ENCODE measurements around the gene PPP1R17.
A peak's percentile ranks its signal among the peaks of the same experiment; 100 is the strongest.

Gene PPP1R17

DNA sequence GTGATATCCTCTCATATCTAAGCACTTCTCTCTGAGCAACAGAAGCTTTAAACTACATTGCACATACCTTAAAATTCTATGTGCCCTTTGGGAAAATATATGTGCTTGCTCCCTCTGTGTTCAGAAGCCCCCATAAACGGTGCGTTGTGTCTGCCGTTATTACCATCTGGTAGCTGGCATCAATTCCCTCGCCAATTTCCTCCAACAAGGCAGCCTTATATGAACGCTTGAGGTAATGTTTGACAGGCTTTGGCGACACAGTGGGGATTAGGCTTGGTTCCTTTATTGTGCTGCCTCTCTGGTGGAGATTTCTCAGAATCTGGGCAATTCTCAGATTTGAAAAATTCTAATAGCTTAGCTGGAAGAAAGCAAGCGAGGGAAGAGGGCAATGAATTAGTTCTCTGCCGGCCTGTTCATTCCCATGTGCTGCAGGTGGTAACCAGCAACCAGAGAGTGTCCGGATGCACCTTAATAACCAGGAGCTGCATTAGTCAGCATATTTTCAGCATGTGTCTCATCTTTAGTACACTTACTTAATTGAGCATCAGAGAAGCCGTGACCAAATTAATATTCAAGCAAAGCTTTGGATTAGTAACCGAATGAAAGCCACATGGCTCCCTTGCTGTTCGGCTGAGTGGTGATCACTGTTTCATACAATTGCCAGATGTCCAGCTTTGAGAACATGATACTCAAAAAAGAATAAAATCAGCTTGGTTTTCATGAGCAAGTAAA lies 7.3 kb upstream of the PPP1R17 start:
- H3K4me3 ChIP-seq (ENCODE audit: low read depth, low read length), result no peak overlapping the region
- TF ChIP-seq, protein P1, sequence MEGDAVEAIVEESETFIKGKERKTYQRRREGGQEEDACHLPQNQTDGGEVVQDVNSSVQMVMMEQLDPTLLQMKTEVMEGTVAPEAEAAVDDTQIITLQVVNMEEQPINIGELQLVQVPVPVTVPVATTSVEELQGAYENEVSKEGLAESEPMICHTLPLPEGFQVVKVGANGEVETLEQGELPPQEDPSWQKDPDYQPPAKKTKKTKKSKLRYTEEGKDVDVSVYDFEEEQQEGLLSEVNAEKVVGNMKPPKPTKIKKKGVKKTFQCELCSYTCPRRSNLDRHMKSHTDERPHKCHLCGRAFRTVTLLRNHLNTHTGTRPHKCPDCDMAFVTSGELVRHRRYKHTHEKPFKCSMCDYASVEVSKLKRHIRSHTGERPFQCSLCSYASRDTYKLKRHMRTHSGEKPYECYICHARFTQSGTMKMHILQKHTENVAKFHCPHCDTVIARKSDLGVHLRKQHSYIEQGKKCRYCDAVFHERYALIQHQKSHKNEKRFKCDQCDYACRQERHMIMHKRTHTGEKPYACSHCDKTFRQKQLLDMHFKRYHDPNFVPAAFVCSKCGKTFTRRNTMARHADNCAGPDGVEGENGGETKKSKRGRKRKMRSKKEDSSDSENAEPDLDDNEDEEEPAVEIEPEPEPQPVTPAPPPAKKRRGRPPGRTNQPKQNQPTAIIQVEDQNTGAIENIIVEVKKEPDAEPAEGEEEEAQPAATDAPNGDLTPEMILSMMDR (IDR thresholded peaks at IDR 0.05; ENCODE audit: insufficient read depth, low read depth, low read length, missing control alignments), result no peak
- DNase-seq (ENCODE audit: low read depth), result no peak

DNA sequence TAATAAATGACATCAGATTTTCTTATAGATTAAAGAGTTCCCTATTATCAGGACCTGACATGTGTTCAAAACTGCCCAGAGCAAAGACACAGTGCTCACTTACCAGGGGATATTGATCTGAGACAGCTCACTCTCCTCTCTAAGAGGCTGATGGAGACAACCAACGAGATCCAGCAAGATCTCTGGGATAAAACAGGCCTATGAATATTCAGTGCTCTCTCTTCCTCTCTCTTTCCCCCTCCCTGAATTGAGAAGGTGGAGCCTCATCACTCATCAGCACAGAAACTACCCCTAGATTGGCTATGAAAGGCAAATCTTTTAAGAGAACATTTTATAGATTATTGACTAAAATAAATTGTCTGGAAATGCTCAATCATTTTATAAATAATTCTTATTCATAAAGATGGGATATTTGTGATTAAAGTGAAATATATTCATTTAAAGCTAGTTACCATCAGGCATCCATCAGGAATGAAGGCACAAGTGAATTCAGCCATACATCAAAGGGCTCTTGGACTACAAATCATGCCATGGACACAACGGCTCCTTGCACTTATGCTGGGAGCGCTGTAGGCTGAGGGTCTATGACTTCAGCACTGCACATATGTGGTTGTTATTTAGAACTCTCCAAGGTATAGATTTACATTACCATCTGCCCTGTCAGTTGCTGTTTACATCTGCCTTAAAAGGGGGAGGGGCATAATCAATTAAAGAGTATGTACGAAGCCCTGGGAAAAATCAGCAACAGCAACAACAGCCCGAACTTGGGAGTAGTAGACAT lies 3.4 kb upstream of the PPP1R17 start:
- DNase-seq (ENCODE audit: low read depth), result no peak
- H3K4me3 ChIP-seq (ENCODE audit: low read depth, low read length), result no peak overlapping the region
- TF ChIP-seq, protein P1 (IDR thresholded peaks at IDR 0.05; ENCODE audit: insufficient read depth, low read depth, low read length, missing control alignments), result no peak

DNA sequence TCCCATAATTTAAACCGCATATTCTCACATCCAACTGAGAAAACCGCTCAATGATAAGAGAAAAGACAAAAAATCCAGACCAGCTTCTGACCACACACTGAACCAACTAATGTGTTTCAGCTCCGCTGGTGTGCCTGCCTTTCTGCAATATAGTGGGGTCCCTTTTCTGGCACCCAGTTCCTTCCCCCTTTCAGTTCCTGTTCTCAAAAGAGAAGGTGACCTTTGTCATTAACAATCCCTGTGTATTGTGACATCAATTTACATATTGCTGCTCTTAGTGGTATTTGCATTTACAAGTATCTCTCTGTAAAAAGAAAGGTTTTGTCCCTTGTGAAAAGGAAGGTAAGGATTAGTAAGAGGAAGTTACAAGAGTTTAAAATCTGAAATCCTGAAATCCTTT lies 1.4 kb downstream of the PPP1R17 start:
- TF ChIP-seq, protein P1 (IDR thresholded peaks at IDR 0.05; ENCODE audit: insufficient read depth, low read depth, low read length, missing control alignments), result no peak
- DNase-seq (ENCODE audit: low read depth), result peak; percentile 58
- no peak overlapping the region for H3K4me3 ChIP-seq (ENCODE audit: low read depth, low read length)

DNA sequence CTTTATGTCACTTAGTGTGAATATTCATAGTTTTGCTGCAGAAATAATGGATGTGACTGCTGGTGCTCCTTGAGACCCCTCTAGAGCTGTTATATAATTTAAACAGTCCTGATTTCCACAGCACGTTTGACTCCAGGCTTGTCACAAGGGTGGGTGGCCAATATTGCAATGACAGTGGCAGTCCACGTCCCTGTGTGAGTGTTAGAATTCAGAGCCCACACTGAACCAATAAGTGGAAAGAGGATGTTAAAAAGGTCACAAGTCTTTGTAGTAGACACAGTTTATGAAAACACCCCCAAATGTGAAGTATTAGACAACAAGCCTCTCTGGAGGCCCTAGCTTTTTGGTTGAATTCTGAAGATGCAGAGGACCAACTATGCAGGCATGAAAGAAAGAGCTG lies 2.0 kb downstream of the PPP1R17 start:
- peak; percentile 3 for DNase-seq (ENCODE audit: low read depth)
- TF ChIP-seq, protein P1 (IDR thresholded peaks at IDR 0.05; ENCODE audit: insufficient read depth, low read depth, low read length, missing control alignments), result no peak
- H3K4me3 ChIP-seq (ENCODE audit: low read depth, low read length), result no peak overlapping the region

DNA sequence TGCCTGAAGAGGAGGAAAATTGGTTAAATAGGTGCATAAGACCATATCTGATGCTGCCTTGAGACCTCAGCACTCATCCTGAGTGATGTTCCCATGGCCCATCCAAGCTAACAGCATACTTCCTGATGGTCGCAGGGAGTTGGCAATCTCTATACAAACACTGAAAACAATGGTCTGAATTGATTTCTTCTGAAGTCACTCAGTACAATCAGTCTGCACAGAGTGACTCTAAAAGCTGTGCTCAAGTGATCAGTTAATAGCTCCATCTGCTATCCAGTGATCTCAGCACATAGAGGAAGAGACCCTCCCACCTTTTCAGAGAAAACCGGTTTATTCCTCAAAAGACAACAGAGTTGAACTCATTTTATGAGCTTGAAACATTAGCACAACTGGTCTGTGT lies 3.9 kb downstream of the PPP1R17 start:
- no peak overlapping the region for H3K4me3 ChIP-seq (ENCODE audit: low read depth, low read length)
- TF ChIP-seq, protein P1 (IDR thresholded peaks at IDR 0.05; ENCODE audit: insufficient read depth, low read depth, low read length, missing control alignments), result no peak
- no peak for DNase-seq (ENCODE audit: low read depth)

DNA sequence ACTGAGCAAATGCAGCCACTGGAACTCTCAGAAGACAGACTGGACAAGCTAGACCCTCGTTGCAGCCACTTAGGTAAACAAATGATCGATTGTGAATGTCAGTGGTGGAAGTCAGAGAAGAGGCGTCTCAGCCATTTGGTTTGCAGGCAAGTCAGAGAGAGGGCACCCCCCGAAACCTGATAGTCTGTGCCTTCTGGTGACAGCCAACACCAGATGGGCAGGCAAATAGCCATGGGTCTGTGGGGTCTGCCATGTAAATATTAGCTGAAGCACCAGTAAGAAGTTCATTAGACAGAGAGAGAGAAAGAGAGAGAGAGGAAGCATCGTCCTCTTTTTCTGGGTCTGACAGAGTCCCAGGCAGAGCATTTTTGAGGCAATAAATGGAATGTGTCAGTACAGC lies 5.4 kb downstream of the PPP1R17 start:
- no peak overlapping the region for H3K4me3 ChIP-seq (ENCODE audit: low read depth, low read length)
- DNase-seq (ENCODE audit: low read depth), result no peak
- TF ChIP-seq, protein P1 (IDR thresholded peaks at IDR 0.05; ENCODE audit: insufficient read depth, low read depth, low read length, missing control alignments), result no peak
